Stimulated activated CD4-positive, alpha-beta T cell treated with anti-CD3 and anti-CD28 coated beads, TNF-alpha, amount 100 ng/mL, for 1 hour (primary cell): Measurements from ENCODE around the gene CPOX.

Source experiments
- DNase-seq, 3 donors: peaks; one replicate each; pipeline ENCODE4 v3.0.0-alpha.2; 2020; ENCODE audit warnings: low read depth in 3 of 3, low spot score in 1 of 3

The CPOX gene

DNA sequence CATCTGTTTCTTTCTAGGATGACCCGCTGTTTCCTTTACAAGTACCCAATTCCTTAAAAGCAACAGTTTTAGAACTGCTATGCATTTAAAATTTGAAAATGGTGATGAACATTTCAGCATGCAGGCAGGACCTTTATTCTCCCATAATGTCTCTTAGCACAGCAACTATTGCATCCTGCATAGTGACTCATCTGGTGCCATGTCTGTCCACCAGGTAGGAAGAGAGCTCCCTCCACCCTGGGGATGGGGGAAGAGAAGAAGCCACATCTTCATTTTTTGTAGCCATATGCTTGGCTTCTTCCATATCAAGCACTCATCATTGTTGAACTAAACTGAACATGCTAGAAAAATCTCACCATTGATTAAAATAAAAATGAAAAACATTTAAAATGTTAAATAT, 51.7 kb downstream of the CPOX start:
- DNase-seq = no peak

DNA sequence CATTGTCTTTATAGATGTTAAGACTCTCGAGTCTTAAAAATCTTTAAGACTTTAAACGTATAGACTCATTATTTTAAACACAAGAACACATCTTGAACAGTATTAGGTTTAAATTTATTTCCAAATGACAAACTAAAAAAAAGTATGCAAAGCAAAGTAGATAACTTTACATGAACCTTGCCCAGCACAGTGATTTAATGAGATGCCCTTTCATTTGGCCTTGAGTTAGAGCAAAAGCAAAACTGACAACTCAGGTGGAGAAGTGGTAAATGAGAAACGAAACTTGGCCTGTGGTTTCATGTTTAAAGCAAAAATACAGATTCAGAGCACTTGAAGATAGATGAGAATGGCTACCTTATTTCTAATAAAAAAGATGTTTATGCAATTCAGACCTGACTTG, 53.1 kb downstream of the CPOX start:
- DNase-seq = no peak

GRCh38 chr3:98536456-98537017, 56.9 kb downstream of the CPOX start:
- DNase-seq = no peak

DNA sequence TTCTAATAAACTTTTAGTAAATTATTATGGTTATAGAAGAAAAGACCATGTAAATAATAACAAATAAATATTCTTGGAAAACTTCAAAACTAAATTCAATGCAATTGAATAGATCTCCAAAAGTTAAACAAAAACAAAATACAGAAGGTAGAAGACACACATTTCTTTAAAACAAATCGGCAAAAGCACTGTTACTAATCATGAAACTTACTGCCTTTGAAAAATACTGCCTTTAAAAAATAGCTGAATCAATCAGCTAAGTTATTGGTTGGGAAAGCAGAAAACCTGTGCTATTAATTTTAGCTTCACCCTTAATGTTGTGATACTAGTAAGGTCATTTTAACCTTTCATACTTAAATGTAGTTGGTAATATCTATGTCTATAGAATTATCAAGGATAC, 58.7 kb downstream of the CPOX start:
- DNase-seq = no peak

DNA sequence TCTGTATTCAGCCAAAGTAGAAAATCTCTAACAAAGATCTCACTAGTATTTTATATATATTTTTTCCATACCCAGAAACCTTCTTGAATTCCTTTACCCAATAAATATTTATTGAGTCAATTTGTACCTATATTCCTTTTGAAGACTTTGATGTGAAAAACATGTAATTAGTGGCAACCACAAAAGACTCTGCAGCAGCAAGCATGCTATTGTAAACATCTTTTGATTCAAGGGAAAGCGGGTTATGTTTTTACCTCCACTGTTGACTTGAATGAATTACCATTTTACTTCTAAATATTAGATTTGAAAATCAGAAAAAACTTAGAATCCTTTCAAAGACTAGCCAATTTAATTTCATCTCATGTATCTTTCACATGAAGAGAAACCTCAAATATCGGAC, 59.2 kb downstream of the CPOX start:
- no peak for DNase-seq

- DNase-seq = no peak
Measured at GRCh38 chr3:98532709-98533571, 60.5 kb downstream of the CPOX start.

- DNase-seq = no peak
Measured at GRCh38 chr3:98532275-98532637, 61.2 kb downstream of the CPOX start.

DNA sequence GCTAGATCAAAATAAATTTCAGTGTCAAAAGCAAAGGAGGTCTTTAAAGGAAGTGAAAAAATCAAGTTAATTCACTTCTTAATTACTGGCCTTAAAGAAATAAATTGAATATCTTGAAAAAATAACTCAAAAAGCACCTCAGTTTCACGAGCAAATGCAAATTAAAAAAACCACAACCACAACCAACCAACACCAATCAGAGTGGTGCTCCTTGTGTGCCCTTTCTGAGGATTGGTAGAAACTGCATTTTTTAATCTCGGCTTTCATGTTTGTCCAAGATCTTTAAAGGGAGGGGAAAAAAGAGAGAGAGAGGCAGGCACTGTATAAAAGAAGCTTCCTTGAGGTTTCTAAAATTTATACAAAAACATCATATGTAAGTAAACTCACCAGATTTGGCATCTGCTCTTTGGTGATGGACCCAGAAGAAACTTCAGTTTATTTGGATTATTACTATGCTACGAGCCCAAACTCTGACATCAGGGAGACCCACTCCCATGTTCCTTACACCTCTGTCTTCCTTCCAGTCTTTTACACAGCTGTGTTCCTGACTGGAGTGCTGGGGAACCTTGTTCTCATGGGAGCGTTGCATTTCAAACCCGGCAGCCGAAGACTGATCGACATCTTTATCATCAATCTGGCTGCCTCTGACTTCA, 61.7 kb downstream of the CPOX start, which contains the start of gene GPR15:
Gene GPR15 (plus strand): TSS at position 357 of the 653 bp plus-strand sequence. CDS start 56 bp downstream, at position 413.
- DNase-seq = no peak

- DNase-seq = no peak
Measured at GRCh38 chr3:98530676-98531075, 62.7 kb downstream of the CPOX start.

DNA sequence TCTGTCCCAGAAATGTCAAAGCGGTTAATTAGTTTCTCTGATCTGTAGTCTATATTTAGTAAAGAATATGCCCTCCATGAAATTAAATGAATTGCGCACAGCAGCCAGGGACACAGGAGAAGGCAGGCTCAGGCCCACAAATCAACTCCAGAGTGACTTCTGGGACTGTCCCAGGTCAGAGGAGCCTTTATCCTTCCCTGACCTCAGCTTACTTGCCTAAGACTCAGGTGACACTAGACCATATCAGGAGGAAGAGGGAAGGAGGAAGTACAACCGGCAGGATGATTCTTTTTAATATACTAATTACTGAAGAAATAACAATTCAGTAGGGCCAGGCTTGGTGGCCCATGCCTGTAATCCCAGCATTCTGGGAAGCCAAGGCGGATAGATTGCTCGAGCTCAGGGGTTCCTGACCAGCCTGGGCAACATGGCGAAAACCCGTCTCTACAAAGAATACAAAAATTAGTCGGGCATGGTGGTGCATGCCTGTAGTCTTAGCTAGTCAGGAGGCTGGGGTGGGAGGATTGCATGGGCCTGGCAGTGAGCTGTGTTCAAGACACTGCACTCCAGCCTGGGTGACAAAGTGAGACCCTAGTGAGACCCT, 63.5 kb downstream of the CPOX start:
- no peak for DNase-seq
